DND-41 (cell line): ENCODE results near the gene CAMK2A.

Experiments
- ATAC-seq: fragments of 200-7000 bp; cut with Tn5 transposase; 3 replicates; pipeline ENCODE4 v1.9.1; 2021; ENCODE audit warnings: low read depth; ENCODE audit not compliant: insufficient read depth
- DNase-seq: peaks from one replicate; pipeline ENCODE4 v3.0.0-alpha.2; 2020
- H2AFZ ChIP-seq: 2 replicates; pipeline ENCODE4 v1.6.0; 2012; ENCODE audit warnings: low read depth, low read length
- H3K27ac ChIP-seq: 2 replicates; pipeline ENCODE4 v1.5.1; 2012; ENCODE audit warnings: low read length, inconsistent platforms
- H3K27me3 ChIP-seq: fragments of 200-600 bp; sonication (generic); 2 replicates; pipeline ENCODE4 v1.6.0; 2012; ENCODE audit warnings: low read length, mild to moderate bottlenecking, inconsistent platforms; ENCODE audit not compliant: insufficient read depth, poor library complexity
- H3K36me3 ChIP-seq: 2 replicates; pipeline ENCODE4 v1.5.1; 2012; ENCODE audit warnings: low read length, inconsistent platforms; ENCODE audit not compliant: insufficient read depth
- H3K4me1 ChIP-seq: 2 replicates; pipeline ENCODE4 v1.5.1; 2012; ENCODE audit warnings: mild to moderate bottlenecking, low read length; ENCODE audit not compliant: insufficient read depth
- H3K4me2 ChIP-seq: 2 replicates; pipeline ENCODE4 v1.6.0; 2012; ENCODE audit warnings: mild to moderate bottlenecking, moderate library complexity, low read length, inconsistent platforms; ENCODE audit not compliant: insufficient read depth
- H3K4me3 ChIP-seq, 2 experiments: fragments of 200-600 bp in 1 of 2; shearing (Covaris generic) in 1 of 2; 2 replicates each; pipeline ENCODE4 v1.5.1; 2012 to 2016; ENCODE audit warnings: inconsistent platforms in 2 of 2, low read length in 2 of 2, mild to moderate bottlenecking in 2 of 2, low read depth in 1 of 2, moderate library complexity in 1 of 2
- H3K79me2 ChIP-seq: 2 replicates; pipeline ENCODE4 v1.6.0; 2012; ENCODE audit warnings: low read length, inconsistent platforms; ENCODE audit not compliant: insufficient read depth
- H3K9ac ChIP-seq: 2 replicates; pipeline ENCODE4 v1.6.0; 2012; ENCODE audit warnings: low read depth, mild to moderate bottlenecking, inconsistent platforms, low read length, moderate library complexity
- H3K9me3 ChIP-seq: 2 replicates; pipeline ENCODE4 v1.5.1; 2012; ENCODE audit warnings: low read length, moderate library complexity, mild to moderate bottlenecking, inconsistent platforms; ENCODE audit not compliant: insufficient read depth, severe bottlenecking
- H4K20me1 ChIP-seq: 2 replicates; pipeline ENCODE4 v1.6.0; 2012; ENCODE audit warnings: low read length; ENCODE audit not compliant: insufficient read depth
- CTCF ChIP-seq: IDR thresholded peaks from 2 replicates; pipeline ENCODE4 v1.5.1; 2012; ENCODE audit warnings: borderline replicate concordance, low read length, moderate library complexity, mild to moderate bottlenecking; ENCODE audit not compliant: poor library complexity, severe bottlenecking; ENCODE audit errors: extremely low read depth
- EZH2 ChIP-seq: IDR thresholded peaks from 3 replicates; pipeline ENCODE4 v1.6.1; 2012; ENCODE audit warnings: borderline replicate concordance, low read depth, mild to moderate bottlenecking, moderate library complexity, low read length, inconsistent platforms; ENCODE audit not compliant: severe bottlenecking

CAMK2A gene

GRCh38 chr5:150189728-150190502 lies 99.7 kb downstream of the CAMK2A start, which contains the start of gene SLC6A7:
TSS of gene SLC6A7 (plus strand) at chr5:150190062. CDS start at chr5:150190328, 266 bp downstream.
- no peaks in the 10 kb centered on the region for H4K20me1 ChIP-seq
- H3K79me2 ChIP-seq = no peaks in the 10 kb centered on the region
- H3K4me2 ChIP-seq = no peak within 1 kb of the TSS
- H3K27ac ChIP-seq = no peak within 1 kb of the TSS
- H3K36me3 ChIP-seq = no peaks in the 10 kb centered on the region
- no peak within 1 kb of the TSS for H3K9ac ChIP-seq
- no peak for TF ChIP-seq EZH2
- TF ChIP-seq CTCF = no peak
- H3K4me3 ChIP-seq = no peak within 1 kb of the TSS
- H2AFZ ChIP-seq = no peak within 1 kb of the TSS
- H3K9me3 ChIP-seq = no peaks in the 10 kb centered on the region
- no peak for ATAC-seq
- H3K4me1 ChIP-seq = no peaks in the 10 kb centered on the region
- DNase-seq = no peak
- H3K27me3 ChIP-seq = peaks cover 17% of the 10 kb centered on the region

DNA sequence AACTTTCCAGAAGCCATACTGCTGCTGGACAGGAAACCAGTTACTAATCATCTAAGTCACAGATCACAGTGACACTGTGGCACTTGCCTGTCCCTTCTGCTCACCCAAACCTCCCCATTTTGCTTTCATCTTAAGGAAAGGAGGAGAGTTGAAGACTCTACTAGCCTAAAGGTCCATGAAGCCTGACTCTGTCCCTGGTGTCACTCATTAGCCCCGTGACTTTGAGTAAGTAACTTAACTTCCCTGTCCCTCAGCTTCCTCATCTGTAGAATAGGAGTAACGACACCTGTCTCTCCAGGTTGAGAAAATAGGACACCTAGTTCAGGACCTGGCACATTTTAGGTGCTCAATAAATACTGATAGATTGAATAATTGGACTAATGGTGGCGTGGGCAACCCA lies 100.2 kb downstream of the CAMK2A start:
- H3K27me3 ChIP-seq = peaks cover 17% of the 10 kb centered on the region

DNA sequence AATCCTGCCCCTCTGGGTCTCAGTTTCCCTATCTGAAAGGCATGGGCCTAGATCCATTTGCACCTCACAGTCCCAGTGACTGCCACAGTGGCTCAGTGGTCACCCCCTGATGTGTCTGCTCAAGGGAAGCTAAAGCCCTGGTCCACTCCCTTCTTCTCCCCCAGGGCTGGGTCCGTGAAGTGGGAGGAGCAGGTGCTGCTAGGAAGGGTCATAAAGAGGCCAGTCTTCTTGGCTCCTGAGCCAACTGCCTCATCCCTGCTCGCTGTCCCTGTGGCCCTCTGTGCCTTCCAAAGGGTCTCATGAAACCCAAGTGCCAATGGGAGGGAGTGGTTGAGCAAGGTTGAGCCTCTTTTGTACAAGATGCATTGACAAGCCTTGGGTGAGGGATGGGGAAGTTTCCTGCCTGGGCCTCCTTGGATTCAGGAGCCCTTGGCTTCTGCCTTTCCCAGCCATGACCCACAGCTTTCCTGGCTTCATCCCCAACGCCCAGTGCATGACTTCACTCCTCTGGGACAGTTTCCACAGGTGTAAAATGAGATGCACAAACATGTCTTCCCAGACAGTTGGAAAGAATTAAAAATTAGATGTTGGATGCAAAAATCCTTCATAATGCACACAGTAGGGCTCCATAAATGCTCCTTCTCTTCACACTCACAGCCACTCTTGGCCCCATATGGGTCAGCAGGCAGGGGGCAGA lies 101.3 kb downstream of the CAMK2A start:
- ATAC-seq (no peak), DNase-seq (no peak)
- Histone ChIP-seq H3K36me3 (no peaks in the 10 kb centered on the region), H3K9me3 (no peaks in the 10 kb centered on the region), H3K4me1 (no peaks in the 10 kb centered on the region), H3K9ac (no peak overlapping the region), H3K4me3 (no peak overlapping the region), H4K20me1 (no peaks in the 10 kb centered on the region), H3K79me2 (no peaks in the 10 kb centered on the region), H3K27me3 (peaks cover 14% of the 10 kb centered on the region), H2AFZ (no peak overlapping the region), H3K27ac (no peak overlapping the region), H3K4me2 (no peak overlapping the region)
- no peak for TF ChIP-seq CTCF
- no peak for TF ChIP-seq EZH2

More for the DNA sequence above, 100.2 kb downstream of the CAMK2A start:
- no peaks in the 10 kb centered on the region for H3K4me1 ChIP-seq
- no peak overlapping the region for H2AFZ ChIP-seq
- no peak for DNase-seq
- ATAC-seq = no peak
- no peaks in the 10 kb centered on the region for H3K36me3 ChIP-seq
- H3K9ac ChIP-seq = no peak overlapping the region
- no peak overlapping the region for H3K4me2 ChIP-seq
- H3K4me3 ChIP-seq = no peak overlapping the region
- TF ChIP-seq EZH2 = no peak
- no peak for TF ChIP-seq CTCF
- H3K27ac ChIP-seq = no peak overlapping the region
- no peaks in the 10 kb centered on the region for H4K20me1 ChIP-seq
- H3K79me2 ChIP-seq = no peaks in the 10 kb centered on the region
- H3K9me3 ChIP-seq = no peaks in the 10 kb centered on the region
